ENCODE data around the gene VAV1.

DNA sequence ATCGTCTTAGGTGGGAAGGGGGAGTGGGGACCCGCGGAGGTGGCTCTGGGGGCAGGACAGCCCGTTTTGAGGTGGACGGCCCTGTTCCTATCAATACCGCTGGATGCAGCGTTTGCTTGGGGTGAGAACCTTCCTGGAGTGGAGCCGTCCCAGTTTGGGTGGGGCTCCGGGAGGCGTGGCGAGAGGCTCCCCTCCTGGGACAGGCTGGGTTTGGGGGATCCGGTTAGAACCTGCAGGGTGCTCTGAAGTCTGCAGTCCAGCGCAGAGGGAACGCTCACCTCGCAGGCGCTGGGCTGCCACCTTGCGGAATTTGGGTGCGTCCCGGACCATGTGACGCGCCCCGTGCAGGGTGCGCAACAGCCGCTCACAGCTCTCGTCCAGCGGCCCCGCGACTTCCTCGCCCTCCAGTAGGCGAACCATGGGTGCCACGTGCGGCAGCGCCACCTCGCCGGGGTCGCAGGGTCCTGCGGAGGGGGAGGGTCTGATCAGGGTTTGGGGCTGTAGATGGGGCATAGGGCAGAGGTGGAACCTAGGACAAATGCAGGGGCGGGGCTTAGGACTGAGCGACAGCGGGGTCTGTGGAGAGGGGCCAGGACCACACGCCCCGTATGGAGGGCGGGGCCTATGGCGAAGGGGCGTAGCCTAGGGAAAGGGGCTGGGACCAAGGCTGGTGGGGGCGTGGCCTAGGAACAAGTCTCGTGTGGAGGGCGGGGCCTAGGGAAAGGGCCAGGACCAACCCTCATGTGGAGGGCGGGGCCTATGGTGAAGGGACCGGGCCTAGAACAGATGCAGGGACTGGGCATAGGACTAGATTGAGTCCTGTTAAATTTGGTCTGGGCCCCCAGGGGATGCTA lies 19.1 kb upstream of the VAV1 start:
- TF ChIP-seq, protein P1, sequence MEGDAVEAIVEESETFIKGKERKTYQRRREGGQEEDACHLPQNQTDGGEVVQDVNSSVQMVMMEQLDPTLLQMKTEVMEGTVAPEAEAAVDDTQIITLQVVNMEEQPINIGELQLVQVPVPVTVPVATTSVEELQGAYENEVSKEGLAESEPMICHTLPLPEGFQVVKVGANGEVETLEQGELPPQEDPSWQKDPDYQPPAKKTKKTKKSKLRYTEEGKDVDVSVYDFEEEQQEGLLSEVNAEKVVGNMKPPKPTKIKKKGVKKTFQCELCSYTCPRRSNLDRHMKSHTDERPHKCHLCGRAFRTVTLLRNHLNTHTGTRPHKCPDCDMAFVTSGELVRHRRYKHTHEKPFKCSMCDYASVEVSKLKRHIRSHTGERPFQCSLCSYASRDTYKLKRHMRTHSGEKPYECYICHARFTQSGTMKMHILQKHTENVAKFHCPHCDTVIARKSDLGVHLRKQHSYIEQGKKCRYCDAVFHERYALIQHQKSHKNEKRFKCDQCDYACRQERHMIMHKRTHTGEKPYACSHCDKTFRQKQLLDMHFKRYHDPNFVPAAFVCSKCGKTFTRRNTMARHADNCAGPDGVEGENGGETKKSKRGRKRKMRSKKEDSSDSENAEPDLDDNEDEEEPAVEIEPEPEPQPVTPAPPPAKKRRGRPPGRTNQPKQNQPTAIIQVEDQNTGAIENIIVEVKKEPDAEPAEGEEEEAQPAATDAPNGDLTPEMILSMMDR (IDR thresholded peaks at IDR 0.05; ENCODE audit: extremely low read depth in 1 of 2, insufficient read depth in 1 of 2, low read depth in 1 of 2, low read length in 2 of 2): peak; percentile 21 to 42
- TF ChIP-seq POLR2A (IDR thresholded peaks at IDR 0.05; ENCODE audit: low read depth, low read length): no peak
- peak; percentile 24 for TF ChIP-seq POLR2AphosphoS5 (IDR thresholded peaks at IDR 0.05; ENCODE audit: insufficient read depth, low read depth, low read length)
- TF ChIP-seq EZH2 (IDR thresholded peaks at IDR 0.05; ENCODE audit: borderline replicate concordance, low read depth, low read length, severe bottlenecking): no peak
- TF ChIP-seq JUN (IDR thresholded peaks at IDR 0.05; ENCODE audit: borderline replicate concordance, insufficient read depth, insufficient read length, low read depth): no peak
- no peak for TF ChIP-seq FOS (IDR thresholded peaks at IDR 0.05; ENCODE audit: borderline replicate concordance, insufficient read depth, low read length)
